ENCODE results near the gene HACD4.

DNA sequence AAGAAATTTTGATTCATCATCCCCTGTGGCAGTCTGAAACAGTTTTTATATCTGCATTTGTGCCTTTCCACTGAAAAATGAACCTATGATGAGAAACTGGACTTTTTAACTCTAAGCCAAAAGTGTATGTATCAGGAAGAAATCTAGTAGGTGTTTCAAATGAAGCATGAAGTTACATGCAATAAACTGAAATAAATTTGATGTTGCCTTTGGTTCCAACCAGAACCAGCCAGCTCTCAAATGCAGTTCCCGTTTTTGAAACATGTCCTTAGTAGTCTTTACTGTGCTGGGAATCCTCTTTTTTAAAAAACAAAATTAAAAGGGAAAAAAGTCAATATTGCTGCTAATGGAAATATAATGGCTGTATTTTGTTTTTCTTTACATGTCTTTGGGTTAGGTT lies 43.9 kb downstream of the HACD4 start:
- TF ChIP-seq, protein P1, sequence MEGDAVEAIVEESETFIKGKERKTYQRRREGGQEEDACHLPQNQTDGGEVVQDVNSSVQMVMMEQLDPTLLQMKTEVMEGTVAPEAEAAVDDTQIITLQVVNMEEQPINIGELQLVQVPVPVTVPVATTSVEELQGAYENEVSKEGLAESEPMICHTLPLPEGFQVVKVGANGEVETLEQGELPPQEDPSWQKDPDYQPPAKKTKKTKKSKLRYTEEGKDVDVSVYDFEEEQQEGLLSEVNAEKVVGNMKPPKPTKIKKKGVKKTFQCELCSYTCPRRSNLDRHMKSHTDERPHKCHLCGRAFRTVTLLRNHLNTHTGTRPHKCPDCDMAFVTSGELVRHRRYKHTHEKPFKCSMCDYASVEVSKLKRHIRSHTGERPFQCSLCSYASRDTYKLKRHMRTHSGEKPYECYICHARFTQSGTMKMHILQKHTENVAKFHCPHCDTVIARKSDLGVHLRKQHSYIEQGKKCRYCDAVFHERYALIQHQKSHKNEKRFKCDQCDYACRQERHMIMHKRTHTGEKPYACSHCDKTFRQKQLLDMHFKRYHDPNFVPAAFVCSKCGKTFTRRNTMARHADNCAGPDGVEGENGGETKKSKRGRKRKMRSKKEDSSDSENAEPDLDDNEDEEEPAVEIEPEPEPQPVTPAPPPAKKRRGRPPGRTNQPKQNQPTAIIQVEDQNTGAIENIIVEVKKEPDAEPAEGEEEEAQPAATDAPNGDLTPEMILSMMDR (IDR thresholded peaks at IDR 0.05) = no peak
- no peak for TF ChIP-seq POLR2AphosphoS5 (IDR thresholded peaks at IDR 0.05)
